ENCODE measurements around the gene INPP5D. TPM values are rescaled to one million over a fixed set of nuclear protein-coding genes. Genes with fewer than 3 reads are reported as not detected.

The INPP5D gene
- total and polyA plus RNA-seq, 4 donors, result 7.6 to 26.1 (median 25.3) TPM

- ATAC-seq (ENCODE audit: insufficient read depth, low FRiP score) (no peak), DNase-seq (no peak)
- no peak overlapping the region for H3K27ac ChIP-seq (ENCODE audit: low read depth in 1 of 2, low read length in 1 of 2)
- H3K4me1 ChIP-seq (ENCODE audit: control insufficient read depth in 5 of 5, insufficient read depth in 5 of 5, low read length in 5 of 5), result no peaks in the 10 kb centered on the region
- TF ChIP-seq CTCF (IDR thresholded peaks at IDR 0.05; ENCODE audit: control extremely low read depth, extremely low read depth), result no peak
- WGBS, 2 donors, result 67 to 72% methylated on average over 9 of the region's 9 CpGs
- H3K36me3 ChIP-seq (ENCODE audit: control insufficient read depth in 4 of 4, insufficient read depth in 4 of 4, low read length in 4 of 4), result peaks cover 0 to 18% (median 0%) of the 10 kb centered on the region in 4 donors
- H3K9ac ChIP-seq (ENCODE audit: insufficient read depth in 1 of 2, low read length in 2 of 2), result no peak overlapping the region
- no peaks in the 10 kb centered on the region for H3K27me3 ChIP-seq (ENCODE audit: control insufficient read depth in 3 of 3, insufficient read depth in 3 of 3, low read length in 2 of 3)
- H3K9me3 ChIP-seq (ENCODE audit: control insufficient read depth in 4 of 4, insufficient read depth in 3 of 4, low read length in 3 of 4), result no peaks in the 10 kb centered on the region
- H3K4me3 ChIP-seq, result no peak overlapping the region
These were observed 69.3 kb downstream of the INPP5D start for GRCh38 chr2:233129351-233129978.

- no peak for TF ChIP-seq CTCF (IDR thresholded peaks at IDR 0.05; ENCODE audit: control extremely low read depth, extremely low read depth)
- 58 to 70% methylated on average over 6 of the region's 6 CpGs for WGBS, 2 donors
- peaks cover 0 to 18% (median 0%) of the 10 kb centered on the region in 4 donors for H3K36me3 ChIP-seq (ENCODE audit: control insufficient read depth in 4 of 4, insufficient read depth in 4 of 4, low read length in 4 of 4)
- H3K4me3 ChIP-seq, result no peak overlapping the region
- DNase-seq, result no peak
- no peaks in the 10 kb centered on the region for H3K4me1 ChIP-seq (ENCODE audit: control insufficient read depth in 5 of 5, insufficient read depth in 5 of 5, low read length in 5 of 5)
- no peaks in the 10 kb centered on the region for H3K9me3 ChIP-seq (ENCODE audit: control insufficient read depth in 4 of 4, insufficient read depth in 3 of 4, low read length in 3 of 4)
- no peak overlapping the region for H3K9ac ChIP-seq (ENCODE audit: insufficient read depth in 1 of 2, low read length in 2 of 2)
- no peak for ATAC-seq (ENCODE audit: insufficient read depth, low FRiP score)
- H3K27ac ChIP-seq (ENCODE audit: low read depth in 1 of 2, low read length in 1 of 2), result no peak overlapping the region
- no peaks in the 10 kb centered on the region for H3K27me3 ChIP-seq (ENCODE audit: control insufficient read depth in 3 of 3, insufficient read depth in 3 of 3, low read length in 2 of 3)
These were observed 69.9 kb downstream of the INPP5D start for GRCh38 chr2:233130024-233130423.

GRCh38 chr2:233130481-233131020 lies 70.4 kb downstream of the INPP5D start:
- TF ChIP-seq CTCF (IDR thresholded peaks at IDR 0.05; ENCODE audit: control extremely low read depth, extremely low read depth), result no peak
- no peak overlapping the region for H3K4me3 ChIP-seq
- no peak overlapping the region for H3K9ac ChIP-seq (ENCODE audit: insufficient read depth in 1 of 2, low read length in 2 of 2)
- H3K27me3 ChIP-seq (ENCODE audit: control insufficient read depth in 3 of 3, insufficient read depth in 3 of 3, low read length in 2 of 3), result no peaks in the 10 kb centered on the region
- H3K36me3 ChIP-seq (ENCODE audit: control insufficient read depth in 4 of 4, insufficient read depth in 4 of 4, low read length in 4 of 4), result peaks cover 0 to 18% (median 0%) of the 10 kb centered on the region in 4 donors
- DNase-seq (no peak), ATAC-seq (ENCODE audit: insufficient read depth, low FRiP score) (no peak)
- no peaks in the 10 kb centered on the region for H3K4me1 ChIP-seq (ENCODE audit: control insufficient read depth in 5 of 5, insufficient read depth in 5 of 5, low read length in 5 of 5)
- 80 to 89% methylated on average over 7 of the region's 7 CpGs for WGBS, 2 donors
- no peak overlapping the region for H3K27ac ChIP-seq (ENCODE audit: low read depth in 1 of 2, low read length in 1 of 2)
- no peaks in the 10 kb centered on the region for H3K9me3 ChIP-seq (ENCODE audit: control insufficient read depth in 4 of 4, insufficient read depth in 3 of 4, low read length in 3 of 4)

Measured in lung (tissue), 12 donors.